Kidney tubule cell (primary cell): ENCODE measurements around the gene PRF1.
A peak's percentile ranks its signal among the peaks of the same experiment; 100 is the strongest.
"Not testable (repeated sequence)": the region's sequence is repeated elsewhere in the genome, so short reads cannot be mapped to it uniquely, and the experiment has no call there.

Experiments used
- DNase-seq: peaks from one replicate; pipeline ENCODE4 v3.0.0-alpha.2; 2018; ENCODE audit warnings: low spot score

PRF1 gene

DNA sequence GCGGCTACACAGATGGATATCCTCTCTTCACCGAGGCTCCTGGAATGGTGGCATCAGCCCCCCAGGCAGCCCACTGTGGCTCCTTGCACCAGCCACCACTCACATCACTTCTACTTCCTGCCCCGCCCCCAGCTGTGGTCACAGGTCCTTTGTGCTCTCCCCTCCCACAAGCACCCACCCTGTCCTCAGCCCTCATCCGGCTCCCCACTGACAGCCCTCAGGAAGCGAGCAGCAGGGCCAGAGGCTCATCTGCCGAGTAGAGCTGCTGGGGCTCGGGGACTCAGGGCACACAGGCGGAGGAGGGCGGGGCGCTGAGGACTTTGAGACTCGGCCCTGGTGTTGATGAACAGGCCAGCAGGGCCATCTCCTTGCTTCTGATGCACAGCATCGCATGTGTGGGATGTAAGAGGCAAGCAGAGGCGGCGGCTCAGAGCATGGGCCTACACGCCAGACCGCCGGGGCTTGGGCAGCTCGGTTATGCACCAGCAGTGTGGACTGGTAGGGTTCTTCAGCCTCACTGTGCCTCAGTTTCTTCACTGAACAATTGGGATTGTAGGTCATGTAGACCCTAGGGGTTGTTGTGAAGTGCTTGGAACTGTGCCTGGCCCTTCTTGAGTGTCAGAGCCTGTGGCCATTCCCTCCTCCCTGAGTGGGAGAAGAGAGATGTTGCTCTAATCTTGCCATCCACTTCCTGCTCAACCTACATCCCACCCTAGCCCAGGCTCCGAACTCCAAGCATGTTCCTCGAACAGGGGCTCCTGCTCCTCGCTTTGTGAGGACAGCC, at the start of gene PRF1:
PRF1 (minus strand) TSS at position 77 of the 784 bp plus-strand sequence. CDS start 1,839 bp downstream, outside the sequence.
- no peak for DNase-seq

GRCh38 chr10:70651661-70652060, 49.1 kb upstream of the PRF1 start:
- DNase-seq: no peak

GRCh38 chr10:70650718-70651117, 48.2 kb upstream of the PRF1 start:
- DNase-seq: no peak

GRCh38 chr10:70650104-70650503, 47.6 kb upstream of the PRF1 start:
- no peak for DNase-seq

DNA sequence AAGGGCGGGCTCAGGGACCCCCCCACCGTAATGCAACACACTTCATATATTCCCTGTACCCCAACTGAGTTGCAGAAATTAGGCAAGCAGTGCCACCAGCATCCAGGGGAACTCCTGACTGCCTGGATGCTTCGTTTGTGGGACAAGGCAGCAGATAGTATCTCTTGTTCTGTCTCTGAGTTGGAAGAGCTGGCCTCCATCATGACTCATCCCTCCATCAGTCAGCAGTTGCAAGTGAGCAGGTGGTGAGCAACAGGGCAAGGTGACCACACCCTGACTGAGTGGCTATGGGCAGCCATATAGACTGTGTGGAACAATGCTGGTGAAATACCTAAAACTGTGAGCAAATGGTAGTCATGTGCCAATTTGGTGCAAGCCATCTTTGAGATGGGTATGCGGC, 47.0 kb upstream of the PRF1 start:
- peak; percentile 90 for DNase-seq

DNA sequence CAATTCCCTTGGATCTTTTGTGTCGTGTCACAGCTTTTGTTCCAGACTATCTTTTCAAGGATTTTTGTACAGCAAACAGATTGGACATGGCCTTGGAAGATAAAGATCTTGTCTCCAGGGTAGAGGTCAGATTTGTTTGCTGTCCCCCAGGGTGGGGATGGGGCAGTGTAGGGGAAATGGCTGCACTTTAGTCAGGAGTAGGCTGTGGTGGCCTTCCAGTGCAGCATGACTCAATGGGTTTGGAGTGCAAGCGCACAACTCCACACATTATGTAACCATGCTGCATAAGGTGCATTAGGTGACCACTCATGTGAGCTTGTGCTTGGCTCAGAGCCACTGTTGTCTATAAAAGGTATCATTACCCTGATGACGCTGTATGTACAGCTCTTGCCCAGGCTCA, 45.9 kb upstream of the PRF1 start:
- peak; percentile 37 for DNase-seq

DNA sequence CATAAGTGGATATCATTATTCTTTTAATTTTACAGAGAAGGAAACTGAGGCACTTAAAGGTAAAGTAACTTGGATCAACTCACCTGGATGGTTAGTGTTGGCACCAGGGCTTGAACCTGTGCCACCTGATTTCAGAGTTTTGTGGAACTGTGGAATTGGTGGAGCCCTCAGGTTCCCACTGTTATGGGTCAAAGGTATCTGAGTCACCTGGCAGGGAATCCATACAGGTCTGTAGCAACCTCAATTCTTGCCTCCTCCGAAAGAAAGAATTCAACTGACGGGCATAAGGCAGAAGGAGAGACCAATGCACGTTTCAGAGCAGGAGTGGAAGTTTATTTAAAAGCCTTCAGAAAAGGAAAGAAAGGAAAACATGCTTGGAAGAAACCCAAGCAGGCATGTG, 44.5 kb upstream of the PRF1 start:
- no peak for DNase-seq

DNA sequence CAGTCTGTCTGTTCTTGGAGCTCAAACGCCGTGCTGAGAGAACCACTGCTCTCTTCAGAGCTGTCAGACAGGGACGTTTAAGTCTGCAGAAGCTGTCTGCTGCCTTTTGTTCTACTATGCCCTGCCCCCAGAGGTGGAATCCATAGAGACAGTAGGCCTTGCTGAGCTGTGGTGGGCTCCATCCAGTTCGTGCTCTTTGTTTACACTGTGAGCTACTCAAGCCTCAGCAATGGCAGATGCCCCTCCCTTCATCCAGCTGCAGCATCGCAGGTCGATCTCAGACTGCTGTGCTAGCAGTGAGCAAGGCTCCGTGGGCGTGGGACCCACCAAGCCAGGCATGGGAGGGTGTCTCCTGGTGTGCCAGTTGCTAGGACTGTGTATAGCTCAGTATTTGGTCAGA, 42.4 kb upstream of the PRF1 start:
- DNase-seq: not testable (repeated sequence)

- DNase-seq: not testable (repeated sequence)
These were observed 40.7 kb upstream of the PRF1 start for GRCh38 chr10:70643272-70643671.

DNA sequence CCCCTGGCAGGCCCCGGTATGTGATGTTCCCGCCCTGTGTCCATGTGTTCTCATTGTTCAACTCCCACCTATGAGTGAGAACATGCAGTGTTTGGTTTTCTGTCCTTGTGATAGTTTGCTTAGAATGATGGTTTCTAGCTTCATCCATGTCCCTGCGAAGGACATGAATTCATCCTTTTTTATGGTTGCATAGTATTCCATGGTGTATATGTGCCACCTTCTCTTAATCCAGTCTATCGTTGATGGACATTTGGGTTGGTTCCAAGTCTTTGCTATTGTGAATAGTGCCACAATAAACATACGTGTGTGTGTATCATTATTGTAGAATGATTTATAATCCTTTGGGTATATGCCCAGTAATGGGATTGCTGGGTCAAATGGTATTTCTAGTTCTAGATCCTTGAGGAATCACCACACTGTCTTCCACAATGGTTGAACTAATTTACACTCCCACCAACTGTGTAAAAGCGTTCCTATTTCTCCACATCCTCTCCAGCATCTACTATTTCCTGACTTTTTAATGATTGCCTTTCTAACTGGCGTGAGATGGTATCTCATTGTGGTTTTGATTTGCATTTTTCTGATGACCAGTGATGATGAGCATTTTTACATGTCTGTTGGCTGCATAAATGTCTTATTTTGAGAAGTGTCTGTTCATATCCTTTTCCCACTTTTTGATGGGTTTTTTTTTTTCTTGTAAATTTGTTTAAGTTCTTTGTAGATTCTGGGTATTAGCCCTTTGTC, 37.3 kb upstream of the PRF1 start:
- DNase-seq: not testable (repeated sequence)

- not testable (repeated sequence) for DNase-seq
These were observed 32.0 kb upstream of the PRF1 start for GRCh38 chr10:70634515-70634914.

DNA sequence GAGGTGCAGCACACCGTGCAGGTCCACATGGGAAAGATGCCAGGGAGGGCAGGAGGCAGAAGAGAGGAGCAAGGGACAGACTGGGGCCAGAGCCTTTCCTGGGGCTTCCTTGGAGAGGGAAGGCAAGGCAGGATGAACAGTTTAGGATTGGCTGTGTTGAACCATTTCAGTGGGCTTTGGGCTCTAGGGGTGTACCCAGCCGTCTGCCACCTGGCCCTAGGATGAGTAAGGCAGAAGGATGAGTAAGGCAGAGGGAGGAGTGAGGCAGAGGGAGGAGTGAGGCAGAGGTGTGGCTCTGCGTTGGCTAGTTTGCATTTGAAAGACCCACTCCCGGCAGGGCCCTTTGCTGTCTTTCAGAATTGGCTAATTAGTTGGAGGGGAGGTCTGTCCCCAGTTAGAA, 31.5 kb upstream of the PRF1 start:
- peak; percentile 56 for DNase-seq

- not testable (repeated sequence) for DNase-seq
These were observed 29.2 kb upstream of the PRF1 start for GRCh38 chr10:70631735-70632134.

DNA sequence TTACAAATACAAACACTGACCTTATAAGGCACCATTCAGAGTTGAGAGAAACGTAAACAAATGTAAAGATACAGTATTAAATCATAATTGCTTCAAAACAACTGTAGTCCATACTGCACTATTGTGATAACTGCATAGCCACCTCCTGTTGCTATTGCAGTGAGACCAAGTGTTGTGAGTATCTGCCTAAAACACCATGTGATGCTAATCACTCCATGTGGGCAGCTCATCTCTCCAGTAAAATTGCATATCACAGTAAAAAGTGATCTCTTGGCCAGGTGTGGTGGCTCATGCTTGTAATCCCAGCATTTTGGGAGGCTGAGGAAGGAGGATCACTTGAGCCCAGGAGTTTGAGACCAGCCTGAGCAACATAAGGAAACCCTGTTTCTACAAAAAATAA, 26.8 kb upstream of the PRF1 start:
- no peak for DNase-seq

- DNase-seq: no peak
These were observed 23.5 kb upstream of the PRF1 start for GRCh38 chr10:70626056-70626455.

GRCh38 chr10:70622981-70623844, 20.7 kb upstream of the PRF1 start:
- no peak for DNase-seq

DNA sequence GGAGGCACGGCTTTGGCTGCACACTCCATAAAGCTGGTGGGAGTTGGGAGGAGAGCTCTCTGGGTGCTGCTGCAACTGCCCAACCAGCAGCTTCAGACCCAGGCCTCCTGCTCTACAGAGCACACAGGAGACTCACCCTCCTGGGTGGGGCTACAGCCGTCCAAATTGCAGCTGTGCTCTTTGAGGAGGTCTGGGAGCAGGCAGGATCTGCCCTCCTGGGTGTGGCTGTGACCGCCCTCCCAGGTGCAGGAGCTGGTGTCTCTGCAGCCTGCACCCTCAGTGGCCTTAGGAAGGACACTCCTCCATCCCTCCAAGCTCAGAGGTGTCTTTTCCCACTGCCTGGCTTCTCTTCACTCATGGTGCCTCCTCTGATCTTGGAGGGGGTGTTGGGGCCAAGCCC, 20.0 kb upstream of the PRF1 start:
- DNase-seq: no peak

- no peak for DNase-seq
These were observed 19.1 kb upstream of the PRF1 start for GRCh38 chr10:70621503-70622078.

DNA sequence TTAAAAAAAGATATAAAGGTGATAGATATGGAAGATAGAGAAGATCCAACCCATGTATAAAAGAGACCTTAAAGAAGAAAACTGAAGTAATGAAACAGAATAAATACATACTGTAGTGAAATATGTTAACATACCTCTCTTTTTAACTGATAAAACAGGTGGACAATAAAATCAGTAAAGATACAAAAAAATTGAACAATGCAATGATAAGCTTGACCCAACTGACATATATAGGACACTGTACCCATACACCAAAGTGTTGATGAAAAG, 17.4 kb upstream of the PRF1 start:
- no peak for DNase-seq

DNA sequence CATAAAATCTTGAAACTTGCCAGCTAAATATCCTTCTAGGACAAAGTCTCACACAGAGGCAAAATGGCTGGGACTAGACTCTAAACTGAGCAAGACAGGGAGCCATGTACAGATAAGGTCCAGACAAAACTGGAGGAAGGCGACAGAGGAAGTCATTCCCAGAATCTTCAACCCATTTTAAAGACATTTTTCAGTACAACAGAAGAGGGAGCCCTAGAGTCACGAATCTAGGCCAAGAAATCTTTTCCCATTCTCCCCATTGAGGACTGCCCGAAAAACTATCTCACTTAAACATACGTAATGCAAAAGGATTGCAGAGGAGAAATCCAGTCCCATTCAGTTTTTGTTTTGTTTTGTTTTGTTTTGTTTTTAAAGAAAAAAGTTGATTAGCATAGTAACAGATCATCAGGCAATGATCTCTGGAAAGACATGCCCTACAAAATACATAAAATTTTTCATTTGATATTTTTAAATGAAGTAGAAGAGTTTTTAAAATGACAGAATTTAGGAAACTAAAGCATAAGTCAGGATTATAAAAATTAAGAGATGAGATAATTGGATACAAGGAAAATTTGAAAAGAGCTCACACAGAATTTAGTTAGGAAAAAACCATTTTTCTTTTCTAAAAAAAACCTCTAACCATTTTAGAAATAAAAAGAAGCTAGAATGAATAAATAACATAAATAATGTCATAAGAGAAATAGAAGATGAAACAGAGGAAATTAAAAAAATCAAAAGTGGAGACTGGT, 16.9 kb upstream of the PRF1 start:
- DNase-seq: peak; percentile 45

- no peak for DNase-seq
These were observed 16.1 kb upstream of the PRF1 start for GRCh38 chr10:70618663-70619062.
